HepG2 (cell line): ENCODE measurements around the gene CDX4. TPM values are rescaled to one million over a fixed set of nuclear protein-coding genes. Genes with fewer than 3 reads are reported as not detected.
A peak's percentile ranks its signal among the peaks of the same experiment; 100 is the strongest.

Experiments
- ATAC-seq: fragments of 200-7000 bp; cut with Tn5 transposase; 3 replicates; pipeline ENCODE4 v1.9.1; 2020; ENCODE audit warnings: mild to moderate bottlenecking, moderate library complexity
- BruUV-seq: library from RNA; stranded (reverse); fragments of 400-500 nt; replicated peaks from 2 replicates; lab custom pipeline; 2021; lab: Mats Ljungman, UMichigan
- CTCF ChIA-PET: fragments of 300-600 bp; formaldehyde crosslinking; extraction: SDS; loops from one replicate; lab custom pipeline; 2021; ENCODE audit warnings: low total read pairs, inconsistent platforms, low intra/inter-chr PET ratio; lab: Yijun Ruan, JAX
- POLR2A ChIA-PET: fragments of 350-600 bp; sonication (Branson Sonifier 250); formaldehyde crosslinking; loops from one replicate; lab custom pipeline; 2020; ENCODE audit warnings: antibody characterized with exemption, inconsistent platforms; lab: Yijun Ruan, JAX
- DNase-seq: peaks from one replicate; pipeline ENCODE4 v3.0.0-alpha.2; 2015; ENCODE audit warnings: low spot score
- FAIRE-seq: peaks from 3 replicates; lab custom pipeline; 2011; peaks lifted over from hg19 to GRCh38; lab: Jason Lieb, UNC
- H2AFZ ChIP-seq: one replicate; pipeline ENCODE4 v1.6.1; 2011; ENCODE audit warnings: low read length, inconsistent platforms
- H3K27ac ChIP-seq: fragments of 300-600 bp; 3 replicates; pipeline ENCODE4 v1.8.0; 2011; ENCODE audit warnings: mixed run types, mild to moderate bottlenecking, mixed read lengths, low read length, inconsistent platforms; ENCODE audit not compliant: insufficient read depth; ENCODE audit errors: extremely low read length
- H3K27me3 ChIP-seq, 2 experiments: fragments of 200-600 bp in 1 of 2; 2 replicates in 1 of 2; 3 replicates in 1 of 2; pipeline versions ENCODE4 v1.6.0 to v1.8.0; 2011; ENCODE audit warnings: low read length in 2 of 2, mild to moderate bottlenecking in 2 of 2, moderate library complexity in 2 of 2, inconsistent platforms in 1 of 2; ENCODE audit not compliant: insufficient read depth in 2 of 2, control insufficient read depth in 1 of 2
- H3K36me3 ChIP-seq, 2 experiments: fragments of 200-600 bp in 1 of 2; replicated peaks in 1 of 2; 2 replicates in 1 of 2; 3 replicates in 1 of 2; pipeline versions ENCODE4 v1.5.1 to v1.8.0; 2011; ENCODE audit warnings: low read length in 2 of 2, inconsistent platforms in 1 of 2; ENCODE audit not compliant: insufficient read depth in 2 of 2, control insufficient read depth in 1 of 2
- H3K4me1 ChIP-seq: 2 replicates; pipeline ENCODE4 v1.5.1; 2012; ENCODE audit warnings: low read length, inconsistent platforms; ENCODE audit not compliant: insufficient read depth
- H3K4me2 ChIP-seq: 2 replicates; pipeline ENCODE4 v1.6.0; 2011; ENCODE audit warnings: low read depth, low read length, inconsistent platforms
- H3K4me3 ChIP-seq, 3 experiments: fragments of 200-600 bp in 1 of 3; sonication (generic), shearing (Covaris generic) in 1 of 3; replicated peaks in 1 of 3; 2 replicates each; pipeline ENCODE4 v1.5.1; 2011 to 2016; ENCODE audit warnings: low read length in 3 of 3, inconsistent platforms in 2 of 3, low read depth in 2 of 3, mild to moderate bottlenecking in 2 of 3, control low read depth in 1 of 3, mixed read lengths in 1 of 3; ENCODE audit not compliant: insufficient read depth in 1 of 3
- H3K79me2 ChIP-seq: one replicate; pipeline ENCODE4 v1.6.1; 2011; ENCODE audit warnings: low read length, inconsistent platforms; ENCODE audit not compliant: insufficient read depth
- H3K9ac ChIP-seq: 2 replicates; pipeline ENCODE4 v1.6.0; 2011; ENCODE audit warnings: mild to moderate bottlenecking, low read depth, low read length, inconsistent platforms; ENCODE audit not compliant: insufficient read depth
- H3K9me3 ChIP-seq: 2 replicates; pipeline ENCODE4 v1.5.1; 2012; ENCODE audit warnings: mild to moderate bottlenecking, low read length
- H4K20me1 ChIP-seq: 2 replicates; pipeline ENCODE4 v1.6.0; 2011; ENCODE audit warnings: inconsistent platforms, mild to moderate bottlenecking, low read length, moderate library complexity; ENCODE audit not compliant: insufficient read depth
- CBX2 ChIP-seq, 2 experiments: fragments of 200-600 bp in 1 of 2; sonication (generic); formaldehyde crosslinking in 1 of 2; IDR thresholded peaks; 2 replicates each; pipeline versions ENCODE4 v1.7.0 to v1.8.1; 2018 to 2022; ENCODE audit warnings: low read depth in 2 of 2, low read length in 1 of 2, mild to moderate bottlenecking in 1 of 2, missing genetic modification reagents in 1 of 2
- ETV6 ChIP-seq: sonication (generic); formaldehyde crosslinking; conservative IDR thresholded peaks from 2 replicates; pipeline ENCODE4 v1.4.0; 2020; ENCODE audit warnings: missing genetic modification reagents
- GLI4 ChIP-seq: sonication (generic); formaldehyde crosslinking; IDR thresholded peaks from 2 replicates; pipeline ENCODE4 v1.5.1; 2020; ENCODE audit warnings: missing genetic modification reagents, mild to moderate bottlenecking, moderate library complexity, borderline replicate concordance
- MBD4 ChIP-seq: IDR thresholded peaks from 2 replicates; pipeline ENCODE4 v1.6.1; 2012; ENCODE audit warnings: low read length, inconsistent platforms, borderline replicate concordance
- MTF1 ChIP-seq: sonication (generic); formaldehyde crosslinking; IDR thresholded peaks from 2 replicates; pipeline ENCODE4 v1.5.0; 2020; ENCODE audit warnings: missing genetic modification reagents
- PCBP1 ChIP-seq: fragments of 200-400 bp; formaldehyde crosslinking; IDR thresholded peaks from 2 replicates; pipeline ENCODE4 v1.6.1; 2017; ENCODE audit warnings: mild to moderate bottlenecking, low read depth, low read length, borderline replicate concordance
- ZFP1 ChIP-seq: IDR thresholded peaks from 2 replicates; pipeline ENCODE4 v1.6.1; 2016
- ZIK1 ChIP-seq: sonication (generic); formaldehyde crosslinking; IDR thresholded peaks from 2 replicates; pipeline ENCODE4 v1.5.0; 2020; ENCODE audit warnings: mild to moderate bottlenecking, low read depth, missing genetic modification reagents, borderline replicate concordance
- ZNF329 ChIP-seq: sonication (generic); formaldehyde crosslinking; IDR thresholded peaks from 2 replicates; pipeline ENCODE4 v1.9.0; 2021; ENCODE audit warnings: low read depth, mild to moderate bottlenecking, missing genetic modification reagents
- ZNF451 ChIP-seq: sonication (generic); formaldehyde crosslinking; IDR thresholded peaks from 2 replicates; pipeline ENCODE4 v1.5.0; 2020; ENCODE audit warnings: mild to moderate bottlenecking, missing genetic modification reagents
- ZNF605 ChIP-seq: sonication (generic); formaldehyde crosslinking; IDR thresholded peaks from 2 replicates; pipeline ENCODE4 v1.8.0; 2022; ENCODE audit warnings: mild to moderate bottlenecking, missing genetic modification reagents
- ZSCAN12 ChIP-seq: sonication (generic); formaldehyde crosslinking; IDR thresholded peaks from 2 replicates; pipeline ENCODE4 v1.9.0; 2021; ENCODE audit warnings: mild to moderate bottlenecking, missing genetic modification reagents
- WGBS: methylation state at CpG from one replicate; pipeline ENCODE4 v1.1.6; 2017; ENCODE audit warnings: low lambda C conversion rate; 5-methylcytosine and 5-hydroxymethylcytosine counted together
- in situ Hi-C: cut with HindIII; loops from 2 replicates; pipeline ENCODE4 v1.10.0; 2017; ENCODE audit warnings: low pct_unique_long_range_greater_than_20kb; ENCODE audit not compliant: extremely low pct_ligation_motif_present
- intact Hi-C: fragments of 100-400 bp; cut with micrococcal nuclease; formaldehyde crosslinking; loops from one replicate; pipeline ENCODE4 v1.10.0; 2022; ENCODE audit not compliant: unreplicated experiment
- polyA plus RNA-seq, 8 experiments: library from polyadenylated mRNA; depleted of rRNA in 3 of 8; stranded (reverse) in 7 of 8; unstranded in 1 of 8; fragments of >200 nt; fragmentation: Illumina TruSeq in 4 of 8; extraction: Trizol in 4 of 8; gene quantifications; 2 replicates each; pipeline versions ENCODE4 v1.2.1 to v1.2.3, GENCODE V29; 2011 to 2016; ENCODE audit warnings: low read depth in 4 of 8, missing spikeins in 1 of 8, mixed read lengths in 1 of 8; ENCODE audit not compliant: insufficient read depth in 1 of 8
- total RNA-seq, 5 experiments: library from RNA; depleted of rRNA; stranded (reverse); fragments of >200 nt; fragmentation: Illumina TruSeq; extraction: Trizol; gene quantifications; 2 replicates each; pipeline ENCODE4 v1.2.3, GENCODE V29; 2016; ENCODE audit warnings: low read depth in 1 of 5

Gene CDX4
- total and polyA plus RNA-seq, 2 of the 13 experiments (the other 11 are each of a cell fraction or from before 2014, with no cell fraction given) = not detected

DNA sequence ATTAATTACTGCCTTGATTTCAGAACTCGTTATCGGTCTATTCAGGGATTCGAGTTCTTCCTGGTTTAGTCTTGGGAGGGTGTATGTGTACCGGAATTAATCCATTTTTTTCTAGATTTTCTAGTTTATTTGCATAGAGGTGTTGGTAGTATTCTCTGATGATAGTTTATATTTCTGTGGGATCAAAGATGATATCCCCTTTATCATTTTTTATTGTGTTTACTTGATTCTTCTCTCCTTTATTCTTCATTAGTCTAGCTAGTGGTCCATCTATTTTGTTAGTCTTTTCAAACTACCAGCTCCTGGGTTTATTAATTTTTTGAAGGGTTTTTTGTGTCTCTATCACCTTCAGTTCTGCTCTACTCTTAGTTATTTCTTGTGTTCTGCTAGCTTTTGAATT is 32.1 kb downstream of the CDX4 start:
- no peak overlapping the region for H3K4me3 ChIP-seq
- CTCF ChIA-PET = no interaction called here
- no peak overlapping the region for H3K4me2 ChIP-seq
- H3K9me3 ChIP-seq = no peaks in the 10 kb centered on the region
- BruUV-seq = no TSS peak
- POLR2A ChIA-PET = no interaction called here
- FAIRE-seq (no peak), DNase-seq (peak; percentile 4), ATAC-seq (no peak)
- no peaks in the 10 kb centered on the region for H3K27me3 ChIP-seq
- H2AFZ ChIP-seq = no peak overlapping the region
- H4K20me1 ChIP-seq = no peaks in the 10 kb centered on the region
- WGBS = 3% methylated on average over 4 of the region's 4 CpGs
- TF ChIP-seq PCBP1 = no peak
- no peak for TF ChIP-seq ZSCAN12
- no peak for TF ChIP-seq ETV6 (CRISPR knock-in tag)
- TF ChIP-seq MTF1 = no peak
- TF ChIP-seq ZNF329 = no peak
- TF ChIP-seq MBD4 = no peak
- TF ChIP-seq CBX2 (IDR thresholded peaks at IDR 0.05; ENCODE audit: low read depth, low read length) = no peak
- no peak for TF ChIP-seq CBX2 (CRISPR knock-in tag; IDR thresholded peaks at IDR 0.05; ENCODE audit: low read depth)
- no peak for TF ChIP-seq ZNF451 (CRISPR knock-in tag)
- TF ChIP-seq ZIK1 (CRISPR knock-in tag) = no peak
- no peak for TF ChIP-seq ZFP1 (CRISPR knock-in tag)
- no peak for TF ChIP-seq GLI4 (CRISPR knock-in tag)
- no peak for TF ChIP-seq ZNF605
- no peak overlapping the region for H3K9ac ChIP-seq
- H3K4me1 ChIP-seq = no peaks in the 10 kb centered on the region
- H3K36me3 ChIP-seq = no peaks in the 10 kb centered on the region
- in situ Hi-C loops (no loop called here), intact Hi-C loops (no loop called here)
- H3K27ac ChIP-seq = no peak overlapping the region
- no peaks in the 10 kb centered on the region for H3K79me2 ChIP-seq
